ENCODE measurements around the gene CCR4.

GRCh38 chr3:32958509-32958908 lies 7.1 kb downstream of the CCR4 start:
- no peak for TF ChIP-seq CTCF (IDR thresholded peaks at IDR 0.05; ENCODE audit: poor library complexity)
- no peak for TF ChIP-seq EZH2 (IDR thresholded peaks at IDR 0.05; ENCODE audit: borderline replicate concordance)
- no peak for TF ChIP-seq EZH2phosphoT487 (IDR thresholded peaks at IDR 0.05; ENCODE audit: low read depth, severe bottlenecking, unreplicated experiment)
